Esophagus squamous epithelium (tissue), 5 donors: ENCODE measurements around the gene HOXA4. TPM values are rescaled to one million over a fixed set of nuclear protein-coding genes. Genes with fewer than 3 reads are reported as not detected.

ENCODE experiments used
- DNase-seq: peaks from one replicate; lab custom pipeline; 2025; lab: John Stamatoyannopoulos, UW
- H3K27ac ChIP-seq, 4 donors: fragments of 200-600 bp; sonication (generic); one replicate each; pipeline ENCODE4 v1.5.1; 2016 to 2019; ENCODE audit warnings: mild to moderate bottlenecking in 1 of 4
- H3K27me3 ChIP-seq, 4 donors: fragments of 200-600 bp; sonication (generic); 1 replicate in 3 of 4; 2 replicates in 1 of 4; pipeline versions ENCODE4 v1.5.1 to v1.6.0; 2017 to 2021; ENCODE audit warnings: antibody characterized with exemption in 1 of 4
- H3K36me3 ChIP-seq, 3 donors: fragments of 200-600 bp; sonication (generic); one replicate each; pipeline ENCODE4 v1.5.1; 2016 to 2019
- H3K4me1 ChIP-seq, 3 donors: fragments of 200-600 bp; sonication (generic); one replicate each; pipeline ENCODE4 v1.5.1; 2017 to 2019
- H3K4me3 ChIP-seq, 4 donors: fragments of 200-600 bp; sonication (generic); 1 replicate in 3 of 4; 2 replicates in 1 of 4; pipeline ENCODE4 v1.5.1; 2016 to 2019; ENCODE audit warnings: mild to moderate bottlenecking in 2 of 4, moderate library complexity in 1 of 4
- H3K9me3 ChIP-seq, 3 donors: fragments of 200-600 bp; sonication (generic); one replicate each; pipeline ENCODE4 v1.5.1; 2016 to 2019
- POLR2A ChIP-seq, 4 donors: fragments of 450-650 bp; IDR thresholded peaks; one replicate each; pipeline ENCODE4 v1.6.1; 2017; ENCODE audit warnings: antibody characterized with exemption in 4 of 4, mild to moderate bottlenecking in 4 of 4, moderate library complexity in 3 of 4
- WGBS, 2 donors: methylation state at CpG; one replicate each; pipeline ENCODE4 v1.1.5; 2018; 5-methylcytosine and 5-hydroxymethylcytosine counted together
- intact Hi-C: fragments of 100-400 bp; cut with DNase I; formaldehyde crosslinking; loops from one replicate; pipeline ENCODE4 v1.15.0; 2022
- total RNA-seq, 4 donors: library from RNA; depleted of rRNA; stranded (reverse); fragments of >200 nt; gene quantifications; one replicate each; pipeline ENCODE4 v1.1.0, GENCODE V29; 2016
- TF ChIP-seq, protein P1 (sequence below), 6 experiments: fragments of 450-650 bp in 4 of 6; fragments of 200-600 bp in 2 of 6; sonication (generic) in 2 of 6; IDR thresholded peaks; one replicate each; pipeline ENCODE4 v1.5.1; 2016 to 2019; ENCODE audit warnings: antibody characterized with exemption in 6 of 6, mild to moderate bottlenecking in 4 of 6, moderate library complexity in 4 of 6
- donor health status: DM: yes; HTN: yes; CAD: no.

HOXA4 gene
- total RNA-seq, 4 donors from 2014 or later, result 2.9 to 6.7 (median 4.1) TPM

DNA sequence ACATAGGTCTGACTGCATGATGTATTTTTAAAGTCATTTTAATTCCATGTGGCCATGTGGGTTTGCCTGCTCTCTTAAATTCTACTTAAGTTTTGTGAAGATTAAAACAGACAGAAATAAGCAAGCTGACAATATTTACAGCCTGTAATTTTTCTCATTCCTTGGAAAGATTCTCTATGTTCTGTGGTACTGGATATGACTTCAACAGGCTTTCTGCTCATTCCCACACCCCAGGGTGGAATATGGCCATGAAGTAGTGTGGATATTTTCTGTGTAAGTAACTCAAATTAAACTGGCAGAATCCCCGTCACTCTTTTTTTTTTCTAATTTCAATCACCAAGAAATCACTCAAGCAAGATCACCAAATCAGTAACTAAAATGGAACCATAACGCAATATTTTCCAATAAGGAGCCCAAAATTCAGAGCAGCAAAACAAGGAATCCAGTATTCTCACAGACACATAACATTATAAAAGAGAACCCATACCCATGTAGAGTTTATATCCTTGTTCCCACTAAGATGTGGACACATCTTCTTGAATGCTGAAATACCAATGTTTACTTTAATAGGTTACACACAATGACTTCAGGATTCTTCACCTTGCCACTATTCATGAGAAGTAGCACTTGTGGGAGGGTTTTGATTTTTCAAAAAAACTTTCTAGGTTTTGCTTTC is 7.2 kb upstream of the HOXA4 start:
- peaks cover 14 to 64% (median 14%) of the 10 kb centered on the region in 3 donors for H3K4me1 ChIP-seq
- H3K27me3 ChIP-seq, result peaks cover 0 to 41% (median 0%) of the 10 kb centered on the region in 4 donors
- H3K9me3 ChIP-seq, result no peaks in the 10 kb centered on the region
- 90% methylated on average over 2 of the region's 2 CpGs for WGBS, 2 donors
- no peaks in the 10 kb centered on the region for H3K36me3 ChIP-seq
- no peak for TF ChIP-seq POLR2A (IDR thresholded peaks at IDR 0.05)
- TF ChIP-seq, protein P1, sequence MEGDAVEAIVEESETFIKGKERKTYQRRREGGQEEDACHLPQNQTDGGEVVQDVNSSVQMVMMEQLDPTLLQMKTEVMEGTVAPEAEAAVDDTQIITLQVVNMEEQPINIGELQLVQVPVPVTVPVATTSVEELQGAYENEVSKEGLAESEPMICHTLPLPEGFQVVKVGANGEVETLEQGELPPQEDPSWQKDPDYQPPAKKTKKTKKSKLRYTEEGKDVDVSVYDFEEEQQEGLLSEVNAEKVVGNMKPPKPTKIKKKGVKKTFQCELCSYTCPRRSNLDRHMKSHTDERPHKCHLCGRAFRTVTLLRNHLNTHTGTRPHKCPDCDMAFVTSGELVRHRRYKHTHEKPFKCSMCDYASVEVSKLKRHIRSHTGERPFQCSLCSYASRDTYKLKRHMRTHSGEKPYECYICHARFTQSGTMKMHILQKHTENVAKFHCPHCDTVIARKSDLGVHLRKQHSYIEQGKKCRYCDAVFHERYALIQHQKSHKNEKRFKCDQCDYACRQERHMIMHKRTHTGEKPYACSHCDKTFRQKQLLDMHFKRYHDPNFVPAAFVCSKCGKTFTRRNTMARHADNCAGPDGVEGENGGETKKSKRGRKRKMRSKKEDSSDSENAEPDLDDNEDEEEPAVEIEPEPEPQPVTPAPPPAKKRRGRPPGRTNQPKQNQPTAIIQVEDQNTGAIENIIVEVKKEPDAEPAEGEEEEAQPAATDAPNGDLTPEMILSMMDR (IDR thresholded peaks at IDR 0.05), result no peak
- no peak overlapping the region for H3K4me3 ChIP-seq
- DNase-seq, result no peak
- H3K27ac ChIP-seq, result peak overlapping the region in 3 of 4 donors; percentile 79 to 92 (median 86)
- intact Hi-C loops, result no loop called here

DNA sequence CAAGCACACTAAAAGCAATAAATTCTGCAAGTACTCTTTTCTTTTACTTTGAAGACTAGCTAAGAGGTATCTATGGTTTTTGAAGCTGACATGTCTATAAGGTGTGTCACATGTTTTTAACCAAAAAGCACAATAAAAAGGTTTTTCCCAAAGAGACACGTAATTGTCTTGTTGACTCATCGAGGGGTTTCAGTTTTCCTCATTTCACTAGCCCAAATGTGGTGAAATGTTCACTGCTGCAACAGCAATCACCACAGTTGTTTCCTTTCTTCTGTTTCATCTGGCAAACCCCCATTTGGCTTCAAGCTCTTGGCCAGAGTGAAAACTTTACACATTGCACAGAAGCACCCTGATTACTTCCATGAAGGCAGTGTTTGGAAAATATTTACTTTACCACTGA is 3.8 kb upstream of the HOXA4 start:
- Histone ChIP-seq H3K27me3 (peaks cover 0 to 16% (median 0%) of the 10 kb centered on the region in 4 donors), H3K4me3 (no peak overlapping the region), H3K9me3 (no peaks in the 10 kb centered on the region), H3K4me1 (peaks cover 14 to 61% (median 18%) of the 10 kb centered on the region in 3 donors), H3K27ac (peak overlapping the region in 3 of 4 donors; percentile 16 to 63 (median 56)), H3K36me3 (no peaks in the 10 kb centered on the region)
- 0 to 2% methylated on average over 2 of the region's 2 CpGs for WGBS, 2 donors
- TF ChIP-seq, protein P1 (IDR thresholded peaks at IDR 0.05), result no peak
- TF ChIP-seq POLR2A (IDR thresholded peaks at IDR 0.05), result no peak
- DNase-seq, result no peak
- intact Hi-C loops, result no loop called here

DNA sequence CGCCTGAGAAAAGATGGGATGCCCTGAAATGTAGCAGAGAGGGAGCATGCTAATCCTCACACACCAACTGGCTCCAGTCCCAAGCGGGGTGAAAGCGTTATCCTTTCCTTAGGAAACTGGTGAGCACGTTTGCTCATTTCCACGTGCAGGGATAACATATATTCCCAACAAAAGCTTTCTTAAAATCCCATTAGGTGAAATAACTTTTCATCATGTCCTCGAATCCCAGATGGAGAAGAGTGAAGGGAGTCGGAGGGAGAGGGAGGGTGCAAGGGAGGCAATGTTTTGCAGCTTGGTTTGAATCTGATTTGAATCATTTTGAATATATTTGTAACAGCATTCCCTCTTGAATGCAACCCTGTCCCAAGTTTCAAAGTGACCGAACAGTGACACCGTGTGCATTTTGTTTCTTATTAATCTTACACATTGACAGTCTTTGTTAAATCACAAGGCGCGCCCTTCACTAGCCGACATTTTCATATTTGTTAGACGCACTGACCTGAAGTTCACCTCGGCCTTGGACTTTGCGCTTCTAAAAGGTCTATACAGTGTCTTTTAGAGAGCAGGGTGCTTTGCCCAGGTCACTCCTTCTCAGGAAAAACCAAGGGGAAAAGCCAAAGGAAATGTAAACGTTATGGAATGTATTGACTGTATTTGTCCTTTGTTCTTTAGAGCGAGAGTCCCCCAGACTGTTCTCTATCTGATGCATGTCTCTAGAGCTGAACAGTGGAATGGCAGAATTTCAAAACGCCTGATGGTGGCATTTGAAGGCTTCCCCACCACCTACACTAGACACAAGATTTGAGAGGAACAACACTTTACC is 3.1 kb upstream of the HOXA4 start:
- Histone ChIP-seq H3K36me3 (no peaks in the 10 kb centered on the region), H3K27ac (peak overlapping the region in 3 of 4 donors; percentile 16 to 63 (median 56)), H3K27me3 (peaks cover 0 to 9% (median 0%) of the 10 kb centered on the region in 4 donors), H3K4me1 (peaks cover 14 to 69% (median 20%) of the 10 kb centered on the region in 3 donors), H3K4me3 (no peak overlapping the region), H3K9me3 (no peaks in the 10 kb centered on the region)
- no peak for TF ChIP-seq POLR2A (IDR thresholded peaks at IDR 0.05)
- TF ChIP-seq, protein P1 (IDR thresholded peaks at IDR 0.05), result no peak
- WGBS, 2 donors, result 72 to 77% methylated on average over 18 of the region's 18 CpGs
- DNase-seq, result no peak
- intact Hi-C loops, result no loop called here

DNA sequence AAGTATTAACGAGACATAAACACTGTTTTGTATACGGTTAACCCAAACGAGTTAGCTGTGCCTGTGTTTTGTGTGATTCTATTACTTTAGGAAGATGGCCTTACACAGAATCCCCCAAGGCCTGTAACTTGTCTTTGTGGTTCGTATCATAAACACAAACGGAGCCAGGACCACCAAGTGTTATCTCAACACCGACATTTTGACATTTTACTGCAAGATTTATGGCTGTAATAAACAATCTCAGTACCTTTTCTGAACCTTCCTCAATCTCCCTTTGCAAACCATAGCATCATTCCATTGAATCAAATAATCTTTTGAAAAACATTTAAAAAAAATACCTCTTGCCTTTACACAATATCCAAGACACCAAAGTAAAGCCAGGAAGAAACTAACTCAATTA is 2.4 kb upstream of the HOXA4 start:
- Histone ChIP-seq H3K36me3 (no peaks in the 10 kb centered on the region), H3K27ac (no peak overlapping the region), H3K27me3 (peaks cover 0 to 9% (median 0%) of the 10 kb centered on the region in 4 donors), H3K4me1 (peaks cover 14 to 75% (median 27%) of the 10 kb centered on the region in 3 donors), H3K4me3 (no peak overlapping the region), H3K9me3 (no peaks in the 10 kb centered on the region)
- 77 to 81% methylated on average over 6 of the region's 6 CpGs for WGBS, 2 donors
- DNase-seq, result no peak
- intact Hi-C loops, result no loop called here
- TF ChIP-seq, protein P1 (IDR thresholded peaks at IDR 0.05), result no peak
- TF ChIP-seq POLR2A (IDR thresholded peaks at IDR 0.05), result no peak

DNA sequence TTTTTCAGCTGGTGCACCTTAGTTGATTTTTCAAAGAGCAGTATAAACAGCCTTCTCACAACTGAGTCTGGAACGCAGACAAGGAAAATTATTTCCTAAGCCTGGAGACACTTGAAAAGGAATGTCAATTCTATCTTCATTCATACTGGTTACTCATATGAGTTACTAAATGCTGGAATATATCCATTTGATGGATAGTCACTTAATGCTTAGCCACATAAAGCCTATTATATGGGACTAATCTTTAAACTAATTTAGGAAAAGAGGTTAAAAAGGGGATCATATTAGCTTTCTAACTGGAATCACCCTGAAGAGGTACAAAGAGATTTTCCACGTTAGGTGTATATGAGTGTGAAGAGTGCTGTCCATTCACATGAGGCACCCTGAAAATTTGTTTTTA is 1.7 kb upstream of the HOXA4 start:
- TF ChIP-seq, protein P1 (IDR thresholded peaks at IDR 0.05), result no peak
- TF ChIP-seq POLR2A (IDR thresholded peaks at IDR 0.05), result no peak
- H3K27ac ChIP-seq, result no peak overlapping the region

More for the DNA sequence above, 1.7 kb upstream of the HOXA4 start:
- Histone ChIP-seq H3K27me3 (peaks cover 0 to 7% (median 0%) of the 10 kb centered on the region in 4 donors), H3K36me3 (no peaks in the 10 kb centered on the region), H3K9me3 (no peaks in the 10 kb centered on the region), H3K4me3 (no peak overlapping the region), H3K4me1 (peaks cover 14 to 81% (median 34%) of the 10 kb centered on the region in 3 donors)
- 48 to 52% methylated on average over 2 of the region's 2 CpGs for WGBS, 2 donors
- intact Hi-C loops, result no loop called here
- DNase-seq, result no peak
